ENCODE measurements around the gene RAVER2.

The RAVER2 gene

DNA sequence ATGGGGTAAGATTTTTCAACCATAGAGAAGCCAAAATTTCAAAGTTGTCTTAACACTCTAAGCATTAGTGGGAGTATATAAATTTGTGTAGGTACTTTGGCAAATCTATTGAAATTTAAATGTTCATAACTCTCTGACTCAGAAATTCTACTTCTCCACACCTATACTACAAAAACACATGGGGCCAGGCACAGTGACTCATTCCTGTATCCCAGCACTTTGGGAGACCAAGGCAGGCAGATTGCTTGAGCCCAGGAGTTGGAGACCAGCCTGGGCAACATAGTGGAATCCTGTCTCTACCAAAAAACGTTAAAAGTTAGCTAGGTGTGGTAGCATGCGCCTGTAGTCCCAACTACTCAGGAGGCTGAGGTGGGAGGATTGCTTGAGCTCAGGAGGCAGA lies 41.3 kb upstream of the RAVER2 start:
- Histone ChIP-seq H3K9me3 (no peaks in the 10 kb centered on the region), H3K36me3 (no peaks in the 10 kb centered on the region), H3K4me1 (no peaks in the 10 kb centered on the region), H3K27me3 (no peaks in the 10 kb centered on the region), H3K4me3 (ENCODE audit: low read depth, low read length) (no peak overlapping the region)
- no peak for DNase-seq
- TF ChIP-seq, protein P1, sequence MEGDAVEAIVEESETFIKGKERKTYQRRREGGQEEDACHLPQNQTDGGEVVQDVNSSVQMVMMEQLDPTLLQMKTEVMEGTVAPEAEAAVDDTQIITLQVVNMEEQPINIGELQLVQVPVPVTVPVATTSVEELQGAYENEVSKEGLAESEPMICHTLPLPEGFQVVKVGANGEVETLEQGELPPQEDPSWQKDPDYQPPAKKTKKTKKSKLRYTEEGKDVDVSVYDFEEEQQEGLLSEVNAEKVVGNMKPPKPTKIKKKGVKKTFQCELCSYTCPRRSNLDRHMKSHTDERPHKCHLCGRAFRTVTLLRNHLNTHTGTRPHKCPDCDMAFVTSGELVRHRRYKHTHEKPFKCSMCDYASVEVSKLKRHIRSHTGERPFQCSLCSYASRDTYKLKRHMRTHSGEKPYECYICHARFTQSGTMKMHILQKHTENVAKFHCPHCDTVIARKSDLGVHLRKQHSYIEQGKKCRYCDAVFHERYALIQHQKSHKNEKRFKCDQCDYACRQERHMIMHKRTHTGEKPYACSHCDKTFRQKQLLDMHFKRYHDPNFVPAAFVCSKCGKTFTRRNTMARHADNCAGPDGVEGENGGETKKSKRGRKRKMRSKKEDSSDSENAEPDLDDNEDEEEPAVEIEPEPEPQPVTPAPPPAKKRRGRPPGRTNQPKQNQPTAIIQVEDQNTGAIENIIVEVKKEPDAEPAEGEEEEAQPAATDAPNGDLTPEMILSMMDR (IDR thresholded peaks at IDR 0.05; ENCODE audit: low read depth, low read length): no peak

DNA sequence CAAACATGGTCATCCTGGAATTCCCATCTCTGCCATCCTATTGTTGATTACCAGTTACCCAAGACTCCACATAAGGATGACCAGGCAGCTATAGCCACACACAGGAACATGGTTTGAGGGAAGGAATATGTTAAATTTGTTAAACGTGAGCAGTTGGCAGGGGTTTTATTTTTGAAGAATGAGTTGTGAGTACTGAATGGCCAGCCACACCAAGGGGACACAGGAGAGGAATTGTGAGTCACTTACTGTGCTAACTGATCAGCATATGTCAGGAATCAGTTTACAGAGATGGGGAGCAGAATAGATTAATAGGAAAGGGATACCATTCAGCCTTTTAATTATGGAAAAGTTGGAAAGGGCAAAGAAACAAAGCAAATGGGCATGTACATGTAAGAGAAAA lies 39.3 kb upstream of the RAVER2 start:
- no peaks in the 10 kb centered on the region for H3K27me3 ChIP-seq
- TF ChIP-seq, protein P1 (IDR thresholded peaks at IDR 0.05; ENCODE audit: low read depth, low read length): no peak
- DNase-seq: no peak
- H3K4me1 ChIP-seq: no peaks in the 10 kb centered on the region
- no peak overlapping the region for H3K4me3 ChIP-seq (ENCODE audit: low read depth, low read length)
- no peaks in the 10 kb centered on the region for H3K36me3 ChIP-seq
- no peaks in the 10 kb centered on the region for H3K9me3 ChIP-seq

DNA sequence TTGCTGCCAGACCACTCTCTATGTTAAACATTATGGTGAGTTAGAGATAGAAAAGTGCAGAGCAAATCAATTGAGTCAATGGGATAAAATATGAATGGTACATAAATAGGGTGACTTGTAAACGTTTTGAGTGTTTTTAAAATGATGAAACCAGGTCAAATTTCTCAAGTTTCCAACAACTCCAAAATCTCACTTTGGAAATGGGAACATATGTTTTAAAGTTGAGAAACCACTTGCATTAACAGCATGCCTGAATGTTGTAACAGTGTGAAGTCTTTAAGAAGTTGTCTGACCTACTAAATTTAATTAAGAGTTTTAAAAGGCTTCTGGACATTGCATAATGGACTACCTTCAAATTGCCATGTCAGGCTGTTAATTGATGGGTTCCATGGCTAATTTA lies 33.6 kb upstream of the RAVER2 start:
- Histone ChIP-seq H3K4me3 (ENCODE audit: low read depth, low read length) (no peak overlapping the region), H3K36me3 (no peaks in the 10 kb centered on the region), H3K9me3 (no peaks in the 10 kb centered on the region), H3K27me3 (no peaks in the 10 kb centered on the region), H3K4me1 (no peaks in the 10 kb centered on the region)
- TF ChIP-seq, protein P1 (IDR thresholded peaks at IDR 0.05; ENCODE audit: low read depth, low read length): no peak
- DNase-seq: no peak

DNA sequence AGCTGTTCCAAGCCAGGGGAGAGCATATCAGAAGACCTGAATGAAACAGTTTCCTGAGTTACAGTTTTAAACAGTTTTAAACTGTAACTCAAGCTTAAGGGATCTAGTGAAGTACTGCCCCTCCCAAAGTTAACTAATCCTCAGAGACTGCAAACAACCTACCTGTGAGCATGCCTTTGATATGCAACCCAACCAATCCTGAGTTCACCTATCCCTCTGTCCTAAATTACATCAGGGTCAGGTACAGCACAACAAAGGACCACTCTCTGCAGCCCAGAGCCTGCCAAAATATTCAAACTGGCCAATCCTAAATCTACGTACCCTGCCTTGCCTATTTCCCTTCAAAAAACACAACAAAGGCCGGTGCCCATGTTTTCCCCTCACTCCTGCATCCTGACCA lies 32.8 kb upstream of the RAVER2 start:
- H3K4me1 ChIP-seq: no peaks in the 10 kb centered on the region
- H3K9me3 ChIP-seq: no peaks in the 10 kb centered on the region
- TF ChIP-seq, protein P1 (IDR thresholded peaks at IDR 0.05; ENCODE audit: low read depth, low read length): no peak
- H3K36me3 ChIP-seq: no peaks in the 10 kb centered on the region
- no peaks in the 10 kb centered on the region for H3K27me3 ChIP-seq
- no peak for DNase-seq
- H3K4me3 ChIP-seq (ENCODE audit: low read depth, low read length): no peak overlapping the region

DNA sequence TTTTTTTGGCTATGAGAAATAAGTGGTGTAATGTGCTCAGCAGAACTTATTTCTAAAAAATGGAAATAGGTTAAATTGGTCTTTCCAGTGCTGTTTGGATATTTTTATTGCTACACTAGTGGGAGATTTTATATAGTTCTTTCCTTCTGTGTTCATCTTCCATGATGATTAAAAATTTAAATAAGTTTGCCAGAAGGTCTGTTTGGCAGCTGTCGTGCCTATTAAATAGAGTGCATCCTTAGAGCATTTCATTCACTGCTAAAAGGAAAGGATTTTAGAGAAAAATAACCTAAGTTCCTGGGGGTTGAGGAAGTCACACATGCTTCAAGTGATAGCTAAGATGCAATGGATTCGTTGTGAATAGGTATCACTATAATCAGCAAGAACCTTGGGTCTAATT lies 29.7 kb upstream of the RAVER2 start:
- Histone ChIP-seq H3K4me3 (ENCODE audit: low read depth, low read length) (no peak overlapping the region), H3K9me3 (no peaks in the 10 kb centered on the region), H3K36me3 (no peaks in the 10 kb centered on the region), H3K4me1 (no peaks in the 10 kb centered on the region), H3K27me3 (no peaks in the 10 kb centered on the region)
- TF ChIP-seq, protein P1 (IDR thresholded peaks at IDR 0.05; ENCODE audit: low read depth, low read length): no peak
- DNase-seq: no peak

DNA sequence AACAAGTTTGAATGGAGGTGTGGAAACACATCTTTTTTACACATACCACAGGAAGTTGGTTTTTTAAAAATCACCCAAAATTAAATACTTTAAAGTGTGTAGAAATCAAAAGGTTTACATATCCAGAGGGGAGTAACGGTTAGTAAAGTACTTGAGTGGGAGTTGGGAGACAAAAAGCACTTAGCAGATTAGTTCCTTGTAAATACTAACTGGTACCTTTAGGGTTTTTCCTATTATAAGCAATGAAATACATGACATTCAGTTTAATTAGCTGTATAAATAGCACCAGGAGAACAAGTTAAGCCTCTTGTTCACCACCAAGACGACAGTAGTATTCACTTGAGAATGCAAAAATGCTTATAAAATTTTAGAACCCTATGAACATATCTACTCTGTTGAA lies 23.7 kb upstream of the RAVER2 start:
- TF ChIP-seq, protein P1 (IDR thresholded peaks at IDR 0.05; ENCODE audit: low read depth, low read length): no peak
- no peaks in the 10 kb centered on the region for H3K4me1 ChIP-seq
- no peak for DNase-seq
- H3K9me3 ChIP-seq: no peaks in the 10 kb centered on the region
- no peaks in the 10 kb centered on the region for H3K36me3 ChIP-seq
- H3K4me3 ChIP-seq (ENCODE audit: low read depth, low read length): no peak overlapping the region
- no peaks in the 10 kb centered on the region for H3K27me3 ChIP-seq

Data from BE2C (cell line).